HepG2 (cell line): ENCODE data around the gene MGAT2. TPM values are rescaled to one million over a fixed set of nuclear protein-coding genes. Genes with fewer than 3 reads are reported as not detected.

ENCODE experiments used
- CC2D1A ChIP-seq: sonication (generic); formaldehyde crosslinking; IDR thresholded peaks from 2 replicates; pipeline ENCODE4 v1.8.1; 2023; ENCODE audit warnings: mild to moderate bottlenecking, missing genetic modification reagents
- CENPX ChIP-seq: sonication (generic); formaldehyde crosslinking; IDR thresholded peaks from 2 replicates; pipeline ENCODE4 v1.9.0; 2021; ENCODE audit warnings: mild to moderate bottlenecking, missing genetic modification reagents, moderate library complexity
- DNMT3B ChIP-seq: conservative IDR thresholded peaks from 2 replicates; pipeline ENCODE4 v1.6.1; 2016; ENCODE audit warnings: missing biosample characterization, control low read depth
- GATA4 ChIP-seq: sonication (generic); IDR thresholded peaks from 2 replicates; pipeline ENCODE4 v1.6.1; 2016; ENCODE audit warnings: antibody characterized with exemption, low read depth, borderline replicate concordance
- KDM2A ChIP-seq: sonication (generic); formaldehyde crosslinking; IDR thresholded peaks from 2 replicates; pipeline ENCODE4 v1.4.0; 2020; ENCODE audit warnings: low read depth, missing genetic modification reagents, borderline replicate concordance
- LRRFIP1 ChIP-seq: sonication (generic); formaldehyde crosslinking; conservative IDR thresholded peaks from 2 replicates; pipeline ENCODE4 v1.4.0; 2020; ENCODE audit warnings: missing genetic modification reagents
- NFE2 ChIP-seq: sonication (generic); formaldehyde crosslinking; IDR thresholded peaks from 2 replicates; pipeline ENCODE4 v1.4.0; 2020; ENCODE audit warnings: missing genetic modification reagents
- RFXAP ChIP-seq: sonication (generic); formaldehyde crosslinking; IDR thresholded peaks from 2 replicates; pipeline ENCODE4 v1.4.0; 2020; ENCODE audit warnings: missing genetic modification reagents, borderline replicate concordance
- SMAD3 ChIP-seq: sonication (generic); formaldehyde crosslinking; IDR thresholded peaks from 2 replicates; pipeline ENCODE4 v1.4.0; 2020; ENCODE audit warnings: missing genetic modification reagents
- SSRP1 ChIP-seq: IDR thresholded peaks from 2 replicates; pipeline ENCODE4 v1.6.1; 2016; ENCODE audit warnings: control low read depth
- TBL1XR1 ChIP-seq: fragments of 150-350 bp; IDR thresholded peaks from 2 replicates; pipeline ENCODE4 v1.6.1; 2014; ENCODE audit warnings: borderline replicate concordance, low read length; ENCODE audit not compliant: partially characterized antibody
- TOE1 ChIP-seq: sonication (generic); formaldehyde crosslinking; IDR thresholded peaks from 2 replicates; pipeline ENCODE4 v1.4.0; 2020; ENCODE audit warnings: mild to moderate bottlenecking, missing genetic modification reagents
- ZNF121 ChIP-seq: sonication (generic); formaldehyde crosslinking; IDR thresholded peaks from 2 replicates; pipeline ENCODE4 v1.5.0; 2020; ENCODE audit warnings: mild to moderate bottlenecking, missing genetic modification reagents
- ZNF230 ChIP-seq: sonication (generic); formaldehyde crosslinking; IDR thresholded peaks from 2 replicates; pipeline ENCODE4 v1.4.0; 2020; ENCODE audit warnings: mild to moderate bottlenecking, missing genetic modification reagents
- ZNF251 ChIP-seq: sonication (generic); formaldehyde crosslinking; IDR thresholded peaks from 2 replicates; pipeline ENCODE4 v1.9.0; 2021; ENCODE audit warnings: mild to moderate bottlenecking, missing genetic modification reagents
- ZNF33A ChIP-seq: sonication (generic); formaldehyde crosslinking; IDR thresholded peaks from 2 replicates; pipeline ENCODE4 v1.5.1; 2020; ENCODE audit warnings: missing genetic modification reagents, mild to moderate bottlenecking, moderate library complexity, borderline replicate concordance
- ZNF646 ChIP-seq: sonication (generic); formaldehyde crosslinking; IDR thresholded peaks from 2 replicates; pipeline ENCODE4 v1.9.0; 2021; ENCODE audit warnings: mild to moderate bottlenecking, missing genetic modification reagents
- ZNF652 ChIP-seq: IDR thresholded peaks from 2 replicates; pipeline ENCODE4 v1.6.1; 2016; ENCODE audit warnings: low read depth, borderline replicate concordance
- polyA plus RNA-seq, 8 experiments: library from polyadenylated mRNA; depleted of rRNA in 3 of 8; stranded (reverse) in 7 of 8; unstranded in 1 of 8; fragments of >200 nt; fragmentation: Illumina TruSeq in 4 of 8; extraction: Trizol in 4 of 8; gene quantifications; 2 replicates each; pipeline versions ENCODE4 v1.2.1 to v1.2.3, GENCODE V29; 2011 to 2016; ENCODE audit warnings: low read depth in 4 of 8, missing spikeins in 1 of 8, mixed read lengths in 1 of 8; ENCODE audit not compliant: insufficient read depth in 1 of 8
- total RNA-seq, 5 experiments: library from RNA; depleted of rRNA; stranded (reverse); fragments of >200 nt; fragmentation: Illumina TruSeq; extraction: Trizol; gene quantifications; 2 replicates each; pipeline ENCODE4 v1.2.3, GENCODE V29; 2016; ENCODE audit warnings: low read depth in 1 of 5
- TF ChIP-seq, protein P1 (sequence below): sonication (generic); formaldehyde crosslinking; conservative IDR thresholded peaks from 2 replicates; pipeline ENCODE4 v1.8.0; 2022; ENCODE audit warnings: low read depth, missing genetic modification reagents

Gene MGAT2
- total and polyA plus RNA-seq, 2 of the 13 experiments (the other 11 are each of a cell fraction or from before 2014, with no cell fraction given), result 12.9 to 51.9 TPM

- TF ChIP-seq NFE2 (CRISPR knock-in tag) (no peak), ZNF33A (CRISPR knock-in tag) (no peak), ZNF646 (CRISPR knock-in tag) (no peak), DNMT3B (CRISPR knock-in tag) (peak; percentile 55; the same call in 1 of the 2 replicates), TOE1 (CRISPR knock-in tag) (no peak; the same call in 1 of the 2 replicates), SSRP1 (CRISPR knock-in tag) (peak; percentile 86; the same call in 1 of the 2 replicates), TBL1XR1 (no peak), ZNF251 (CRISPR knock-in tag) (no peak), ZNF121 (CRISPR knock-in tag) (peak; percentile 79), ZNF230 (CRISPR knock-in tag) (peak; percentile 73; the same call in 1 of the 2 replicates), CC2D1A (CRISPR knock-in tag) (no peak), GATA4 (no peak; the same call in 1 of the 2 replicates), RFXAP (0 out of 2 replicates have a peak, but pooled peaks have one; percentile 8), SMAD3 (CRISPR knock-in tag) (peak; percentile 42; the same call in 1 of the 2 replicates), LRRFIP1 (CRISPR knock-in tag) (no peak), KDM2A (peak; percentile 91), ZNF652 (CRISPR knock-in tag) (no peak), CENPX (CRISPR knock-in tag) (no peak)
- TF ChIP-seq, protein P1, sequence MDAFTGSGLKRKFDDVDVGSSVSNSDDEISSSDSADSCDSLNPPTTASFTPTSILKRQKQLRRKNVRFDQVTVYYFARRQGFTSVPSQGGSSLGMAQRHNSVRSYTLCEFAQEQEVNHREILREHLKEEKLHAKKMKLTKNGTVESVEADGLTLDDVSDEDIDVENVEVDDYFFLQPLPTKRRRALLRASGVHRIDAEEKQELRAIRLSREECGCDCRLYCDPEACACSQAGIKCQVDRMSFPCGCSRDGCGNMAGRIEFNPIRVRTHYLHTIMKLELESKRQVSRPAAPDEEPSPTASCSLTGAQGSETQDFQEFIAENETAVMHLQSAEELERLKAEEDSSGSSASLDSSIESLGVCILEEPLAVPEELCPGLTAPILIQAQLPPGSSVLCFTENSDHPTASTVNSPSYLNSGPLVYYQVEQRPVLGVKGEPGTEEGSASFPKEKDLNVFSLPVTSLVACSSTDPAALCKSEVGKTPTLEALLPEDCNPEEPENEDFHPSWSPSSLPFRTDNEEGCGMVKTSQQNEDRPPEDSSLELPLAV (CRISPR knock-in tag), result peak; percentile 90; the same call in 1 of the 2 replicates
Measured at GRCh38 chr14:49633640-49634546, 13.3 kb downstream of the MGAT2 start (continued).
